ENCODE results near the gene SPDYE18. TPM values are rescaled to one million over a fixed set of nuclear protein-coding genes. Genes with fewer than 3 reads are reported as not detected.
"Not testable (repeated sequence)": the region's sequence is repeated elsewhere in the genome, so short reads cannot be mapped to it uniquely, and the experiment has no call there.

The SPDYE18 gene
- total RNA-seq, 8 experiments from 2014 or later = 0.29 to 2.3 (median 0.66) TPM; not detected in 1

DNA sequence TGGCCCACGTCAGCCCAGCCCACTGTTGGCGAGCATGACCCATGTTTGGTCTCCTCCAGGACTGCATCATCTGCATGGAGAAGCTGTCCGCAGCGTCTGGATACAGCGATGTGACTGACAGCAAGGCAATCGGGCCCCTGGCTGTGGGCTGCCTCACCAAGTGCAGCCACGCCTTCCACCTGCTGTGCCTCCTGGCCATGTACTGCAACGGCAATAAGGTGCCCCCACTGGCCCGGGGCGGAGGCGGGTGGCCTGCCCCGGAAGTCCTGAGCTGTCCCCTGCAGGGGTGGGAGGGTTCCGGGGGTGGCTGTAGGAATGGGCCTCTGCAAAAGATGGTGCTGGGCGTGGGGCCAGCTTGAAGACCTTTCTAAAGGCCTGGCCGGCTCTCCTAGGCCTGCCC is 60.3 kb downstream of the SPDYE18 start:
- peak in 1 of 8 experiments; percentile 17 for ATAC-seq (replicated peaks in 6 of 8)
- 50% methylated on average over 2 of the region's 15 CpGs; no CpG with 5 or more reads in 9 of the 10 experiments for WGBS, 10 experiments
- H3K4me1 ChIP-seq (replicated peaks in 1 of 2); H3K4me3 ChIP-seq; H3K27ac ChIP-seq; in situ Hi-C loops (cut with MboI; ENCODE audit: low pct_unique_long_range_greater_than_20kb in 2 of 9, low sequenced_read_pairs in 9 of 9, unreplicated experiment in 9 of 9): not testable (repeated sequence)

Other genes with a start within 250 kb of the SPDYE18 start
- not detected for gene SPDYE17, start 30.2 kb downstream of the SPDYE18 start, total RNA-seq
- 10 to 100 TPM in 3 of 8 experiments, 1 to 10 TPM in 5; 3.3 to 32.5 (median 7.7) TPM for gene CCDC146, start 60.1 kb upstream of the SPDYE18 start, total RNA-seq
- gene FGL2, start 137.3 kb upstream of the SPDYE18 start, total RNA-seq = 10 to 100 TPM in 3 of 8 experiments, 1 to 10 TPM in 1, under 1 TPM in 4; 0.04 to 59.1 (median 1.4) TPM

Measured in motor neuron (in vitro differentiated cells).